Measurements from ENCODE around the gene ZNF28.
"Not testable (repeated sequence)": the region's sequence is repeated elsewhere in the genome, so short reads cannot be mapped to it uniquely, and the experiment has no call there.

Gene ZNF28

GRCh38 chr19:52756447-52756846 lies 65.0 kb downstream of the ZNF28 start:
- DNase-seq, result not testable (repeated sequence)

DNA sequence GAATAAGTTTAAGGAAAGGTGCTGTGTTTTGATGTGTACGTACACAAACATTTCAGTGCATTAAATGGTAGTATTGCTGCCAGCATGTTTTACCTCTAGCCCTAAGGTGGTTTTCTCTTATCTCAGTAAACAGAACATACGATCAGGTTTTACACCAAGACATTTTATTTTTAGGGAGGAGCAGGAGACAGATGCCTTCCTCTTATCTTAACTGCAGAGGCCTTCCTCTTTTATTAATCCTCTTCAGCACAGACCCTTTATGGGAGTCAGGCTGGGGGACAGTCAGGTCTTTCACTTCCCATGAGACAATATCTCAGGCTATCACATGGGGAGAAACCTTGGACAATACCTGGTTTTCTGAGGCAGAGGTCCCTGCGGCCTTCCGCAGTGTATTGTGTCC lies 71.7 kb downstream of the ZNF28 start:
- DNase-seq, result no peak

GRCh38 chr19:52748336-52748950 lies 73.0 kb downstream of the ZNF28 start:
- no peak for DNase-seq
